Smooth muscle cell (in vitro differentiated cells): ENCODE results near the gene PITX1. TPM values are rescaled to one million over a fixed set of nuclear protein-coding genes. Genes with fewer than 3 reads are reported as not detected.

Experiments
- DNase-seq: peaks from one replicate; lab custom pipeline; 2025; ENCODE audit not compliant: unreplicated experiment; lab: John Stamatoyannopoulos, UW
- H2AFZ ChIP-seq: fragments of 200-600 bp; sonication (generic); 2 replicates; pipeline ENCODE4 v1.6.0; 2016; ENCODE audit warnings: antibody characterized with exemption, low read depth, mild to moderate bottlenecking
- H3F3A ChIP-seq: fragments of 200-600 bp; sonication (generic); 2 replicates; pipeline ENCODE4 v1.6.0; 2017; ENCODE audit warnings: antibody characterized with exemption, low read depth
- H3K27ac ChIP-seq: fragments of 200-600 bp; sonication (generic); 2 replicates; pipeline ENCODE4 v1.5.1; 2016; ENCODE audit warnings: low read depth, mild to moderate bottlenecking
- H3K27me3 ChIP-seq: fragments of 200-600 bp; sonication (generic); 2 replicates; pipeline ENCODE4 v1.6.1; 2016; ENCODE audit warnings: low read depth, mild to moderate bottlenecking
- H3K36me3 ChIP-seq: fragments of 200-600 bp; sonication (generic); 2 replicates; pipeline ENCODE4 v1.5.1; 2016; ENCODE audit warnings: low read depth
- H3K4me1 ChIP-seq: fragments of 200-600 bp; sonication (generic); 2 replicates; pipeline ENCODE4 v1.5.1; 2016; ENCODE audit warnings: low read depth
- H3K4me2 ChIP-seq: fragments of 200-600 bp; sonication (generic); 2 replicates; pipeline ENCODE4 v1.6.0; 2016; ENCODE audit warnings: mild to moderate bottlenecking
- H3K4me3 ChIP-seq: fragments of 200-600 bp; sonication (generic); 2 replicates; pipeline ENCODE4 v1.5.1; 2016; ENCODE audit warnings: mild to moderate bottlenecking
- H3K79me2 ChIP-seq: fragments of 200-600 bp; sonication (generic); 2 replicates; pipeline ENCODE4 v1.6.0; 2016; ENCODE audit warnings: low read depth, mild to moderate bottlenecking
- H3K9ac ChIP-seq: fragments of 200-600 bp; sonication (generic); 2 replicates; pipeline ENCODE4 v1.6.0; 2016; ENCODE audit warnings: low read depth
- H3K9me3 ChIP-seq: fragments of 200-600 bp; sonication (generic); replicated peaks from 2 replicates; pipeline ENCODE4 v1.5.1; 2016; ENCODE audit warnings: low read depth
- H4K20me1 ChIP-seq: fragments of 200-600 bp; sonication (generic); 2 replicates; pipeline ENCODE4 v1.6.0; 2016; ENCODE audit warnings: low read depth
- CTCF ChIP-seq: fragments of 200-600 bp; sonication (generic); IDR thresholded peaks from 2 replicates; pipeline ENCODE4 v1.5.1; 2017; ENCODE audit warnings: borderline replicate concordance, mild to moderate bottlenecking, antibody characterized with exemption; ENCODE audit not compliant: insufficient read depth, poor library complexity, severe bottlenecking
- WGBS: methylation state at CpG from one replicate; pipeline ENCODE4 v1.1.7; 2016; ENCODE audit warnings: low lambda C conversion rate; 5-methylcytosine and 5-hydroxymethylcytosine counted together
- polyA plus RNA-seq: library from polyadenylated mRNA; unstranded; fragments of >200 nt; fragmentation: Nextera tagmentation; extraction: Ambion mirVana; gene quantifications from 2 replicates; pipeline ENCODE4 v1.2.1, GENCODE V29; 2016
- total RNA-seq: library from RNA; depleted of rRNA; stranded (reverse); fragments of >200 nt; gene quantifications from 2 replicates; pipeline ENCODE4 v1.2.3, GENCODE V29; 2014

Gene PITX1
- total and polyA plus RNA-seq, 2 experiments from 2014 or later: 161 to 473 TPM

GRCh38 chr5:135038813-135039270, 4.8 kb upstream of the PITX1 start:
- peak overlapping the region; percentile 22 for H3K9ac ChIP-seq
- H3K79me2 ChIP-seq: peaks cover 56% of the 10 kb centered on the region
- 5% methylated on average over 38 of the region's 42 CpGs for WGBS
- no peak for TF ChIP-seq CTCF
- peak overlapping the region; percentile 0 for H3K27ac ChIP-seq
- peak overlapping the region; percentile 93 for H3K4me2 ChIP-seq
- H4K20me1 ChIP-seq: no peaks in the 10 kb centered on the region
- no peak for DNase-seq
- H3K27me3 ChIP-seq: peaks cover 70% of the 10 kb centered on the region
- H3K4me1 ChIP-seq: peaks cover 17% of the 10 kb centered on the region
- peak overlapping the region; percentile 40 for H2AFZ ChIP-seq
- H3K36me3 ChIP-seq: no peaks in the 10 kb centered on the region
- H3K9me3 ChIP-seq: no peaks in the 10 kb centered on the region
- H3F3A ChIP-seq: peaks cover 6% of the 10 kb centered on the region
- H3K4me3 ChIP-seq: peak overlapping the region; percentile 61

- peak overlapping the region; percentile 93 for H3K4me2 ChIP-seq
- DNase-seq: no peak
- peak overlapping the region; percentile 22 for H3K9ac ChIP-seq
- H4K20me1 ChIP-seq: peaks cover 4% of the 10 kb centered on the region
- H3K79me2 ChIP-seq: peaks cover 61% of the 10 kb centered on the region
- WGBS: 34% methylated on average over 20 of the region's 20 CpGs
- no peak overlapping the region for H2AFZ ChIP-seq
- peaks cover 64% of the 10 kb centered on the region for H3K27me3 ChIP-seq
- no peaks in the 10 kb centered on the region for H3K36me3 ChIP-seq
- no peaks in the 10 kb centered on the region for H3K9me3 ChIP-seq
- H3K4me3 ChIP-seq: peak overlapping the region; percentile 61
- peaks cover 17% of the 10 kb centered on the region for H3K4me1 ChIP-seq
- H3K27ac ChIP-seq: peak overlapping the region; percentile 0
- H3F3A ChIP-seq: peaks cover 6% of the 10 kb centered on the region
- TF ChIP-seq CTCF: no peak
Observed at GRCh38 chr5:135038205-135038812, 4.3 kb upstream of the PITX1 start.

GRCh38 chr5:135037519-135038204, 3.6 kb upstream of the PITX1 start:
- WGBS: 50% methylated on average over 11 of the region's 11 CpGs
- DNase-seq: no peak
- peaks cover 58% of the 10 kb centered on the region for H3K27me3 ChIP-seq
- peak overlapping the region; percentile 0 for H3K27ac ChIP-seq
- no peaks in the 10 kb centered on the region for H3K9me3 ChIP-seq
- no peak overlapping the region for H2AFZ ChIP-seq
- peaks cover 67% of the 10 kb centered on the region for H3K79me2 ChIP-seq
- H3K36me3 ChIP-seq: no peaks in the 10 kb centered on the region
- peak overlapping the region; percentile 61 for H3K4me3 ChIP-seq
- peaks cover 11% of the 10 kb centered on the region for H4K20me1 ChIP-seq
- peak overlapping the region; percentile 93 for H3K4me2 ChIP-seq
- TF ChIP-seq CTCF: no peak
- no peak overlapping the region for H3K9ac ChIP-seq
- peaks cover 17% of the 10 kb centered on the region for H3K4me1 ChIP-seq
- H3F3A ChIP-seq: peaks cover 6% of the 10 kb centered on the region

GRCh38 chr5:135036405-135036804, 2.4 kb upstream of the PITX1 start:
- WGBS: 69% methylated on average over 4 of the region's 4 CpGs
- peak overlapping the region; percentile 93 for H3K4me2 ChIP-seq
- H3K79me2 ChIP-seq: peaks cover 80% of the 10 kb centered on the region
- H3K9ac ChIP-seq: no peak overlapping the region
- no peaks in the 10 kb centered on the region for H3K9me3 ChIP-seq
- no peak overlapping the region for H2AFZ ChIP-seq
- no peak overlapping the region for H3K27ac ChIP-seq
- TF ChIP-seq CTCF: no peak
- peaks cover 45% of the 10 kb centered on the region for H3K27me3 ChIP-seq
- no peaks in the 10 kb centered on the region for H3K36me3 ChIP-seq
- peaks cover 22% of the 10 kb centered on the region for H3K4me1 ChIP-seq
- no peak overlapping the region for H3K4me3 ChIP-seq
- no peak for DNase-seq
- H3F3A ChIP-seq: peaks cover 13% of the 10 kb centered on the region
- H4K20me1 ChIP-seq: peaks cover 23% of the 10 kb centered on the region
